ENCODE results near the gene PICALM. TPM values are rescaled to one million over a fixed set of nuclear protein-coding genes. Genes with fewer than 3 reads are reported as not detected.

PICALM gene
- total and polyA plus RNA-seq, 9 of the 15 experiments (the other 6 are each of a cell fraction or from before 2014, with no cell fraction given) = 41.3 to 990 (median 309) TPM

GRCh38 chr11:86062719-86063118 is 6.2 kb downstream of the PICALM start (continued):
- no peak for TF ChIP-seq ZNF407 (IDR thresholded peaks at IDR 0.05; ENCODE audit: low read depth)
- peak; percentile 72 to 89; a peak in 3 of 4 replicates for TF ChIP-seq MLLT1 (IDR thresholded peaks at IDR 0.05)
- TF ChIP-seq ZNF592 (IDR thresholded peaks at IDR 0.05) = no peak
- no peak for TF ChIP-seq TAF1 (IDR thresholded peaks at IDR 0.05; ENCODE audit: control insufficient read depth, extremely low read depth, insufficient read depth, low read length, severe bottlenecking)
- no peak for TF ChIP-seq ZNF561 (CRISPR knock-in tag; conservative IDR thresholded peaks at IDR 0.05)
- no peak for TF ChIP-seq CCNT2 (IDR thresholded peaks at IDR 0.05; ENCODE audit: borderline replicate concordance, extremely low read depth, insufficient read length, low read depth, low read length)
- peak; percentile 43 for TF ChIP-seq CHD1 (IDR thresholded peaks at IDR 0.05; ENCODE audit: low read length)
- no peak for TF ChIP-seq ZMIZ1 (IDR thresholded peaks at IDR 0.05; ENCODE audit: low read depth in 2 of 2, low read length in 2 of 2)
- peak; percentile 35; the same call in 1 of the 2 replicates for TF ChIP-seq GABPA (tag; conservative IDR thresholded peaks at IDR 0.05; ENCODE audit: low read depth)

Data from K562 (cell line).